ENCODE results near the gene KRTAP5-4.
"Not testable (repeated sequence)": the region's sequence is repeated elsewhere in the genome, so short reads cannot be mapped to it uniquely, and the experiment has no call there.

KRTAP5-4 gene

DNA sequence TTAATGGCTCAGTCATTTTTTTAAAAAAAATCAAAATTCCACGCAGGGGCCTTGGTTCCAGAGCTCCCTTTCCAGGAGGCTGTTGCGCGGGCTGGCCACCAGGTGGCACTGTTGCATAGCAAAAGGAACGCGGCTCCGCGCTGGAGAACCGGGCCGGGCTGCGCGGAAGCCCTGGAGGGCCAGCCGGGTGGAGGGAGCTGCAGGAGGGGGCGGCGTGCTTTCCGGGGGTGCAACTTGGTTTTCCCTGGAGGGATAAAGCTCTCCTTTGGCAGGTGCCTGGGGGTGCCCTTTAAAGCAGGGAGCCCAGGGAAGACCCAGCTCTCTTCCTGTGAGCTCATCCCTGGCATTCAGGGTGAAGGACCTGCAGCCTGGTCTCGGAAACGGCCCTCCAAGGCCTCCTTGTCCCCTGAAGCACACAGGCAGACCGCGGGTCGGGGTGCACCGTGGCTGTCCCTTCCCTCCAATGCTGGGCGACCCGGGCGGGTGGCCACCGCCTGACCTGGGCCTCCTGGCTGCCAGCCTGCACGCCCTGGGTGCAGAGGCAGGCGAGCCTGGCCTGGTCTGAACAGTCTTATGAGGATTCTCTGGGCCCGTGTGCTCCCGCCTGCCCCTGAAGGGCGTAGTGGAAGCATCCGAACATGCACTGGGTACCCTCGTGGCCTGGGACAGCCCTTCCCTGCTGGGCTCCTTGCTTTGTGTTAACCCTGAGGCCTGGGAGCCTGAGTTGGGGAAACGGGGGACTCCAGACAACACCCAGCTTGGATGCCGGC is 31.0 kb upstream of the KRTAP5-4 start:
- peak; percentile 93 for DNase-seq

DNA sequence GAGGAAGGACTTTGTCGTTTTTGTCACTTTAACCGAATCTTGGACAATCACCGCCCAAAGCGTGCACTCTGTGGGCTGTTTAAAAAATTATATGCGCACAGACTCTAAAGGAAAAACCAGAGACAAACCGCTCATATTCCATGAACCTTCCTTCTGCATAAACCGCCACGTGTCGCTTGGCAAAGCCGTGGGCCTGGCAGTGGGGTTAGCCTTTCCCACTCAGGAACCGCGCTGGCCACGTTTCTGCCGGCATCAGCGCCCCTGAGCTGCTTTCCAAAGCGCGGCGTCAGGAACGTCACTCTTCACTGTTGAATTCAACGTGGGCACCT is 30.5 kb upstream of the KRTAP5-4 start:
- DNase-seq, result no peak

DNA sequence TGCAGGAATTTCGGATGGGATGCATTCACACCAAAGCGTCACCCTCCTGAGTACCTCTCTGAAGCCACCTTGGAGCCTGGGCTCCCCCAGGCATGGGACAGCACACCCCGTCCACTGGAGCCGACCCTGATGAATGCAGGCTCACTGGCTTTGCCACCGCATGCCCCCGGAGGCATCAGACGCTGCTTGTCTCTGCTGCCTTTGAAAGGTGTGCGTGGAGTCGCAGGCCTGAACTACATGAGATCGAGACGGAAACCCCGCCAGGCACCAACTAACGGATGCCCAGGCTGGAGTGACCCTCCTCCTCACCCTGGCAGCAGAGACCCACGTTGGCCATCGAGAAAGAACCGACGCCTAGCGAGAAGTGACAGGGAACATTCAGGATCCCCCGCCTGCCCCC is 30.1 kb upstream of the KRTAP5-4 start:
- peak; percentile 57 for DNase-seq

DNA sequence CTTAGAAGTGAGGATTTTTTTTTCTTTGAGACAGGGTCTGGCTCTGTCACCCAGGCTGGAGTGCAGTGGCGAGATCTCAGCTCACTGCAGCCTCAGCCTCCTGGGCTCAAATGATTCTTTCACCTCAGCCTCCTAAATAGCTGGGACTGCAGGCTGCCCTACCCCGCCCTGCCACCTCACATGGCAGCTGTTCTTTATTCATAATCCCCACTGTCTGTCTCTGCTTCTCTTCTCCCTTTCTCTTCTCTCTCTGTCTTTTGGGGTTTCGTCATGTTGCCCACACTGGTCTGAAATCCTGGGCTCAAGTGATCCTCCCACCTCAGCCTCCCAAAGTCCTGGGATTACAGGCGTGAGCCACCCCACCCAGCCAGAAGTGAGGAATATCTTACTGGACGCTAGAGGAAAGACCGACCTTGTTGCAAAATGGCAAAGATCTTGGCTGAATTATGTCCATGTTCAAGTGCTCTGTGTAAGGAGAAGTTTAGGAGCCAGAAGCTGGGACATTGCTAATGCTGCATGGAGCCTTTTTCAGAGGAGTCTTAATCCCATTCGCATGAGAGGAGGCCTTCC is 29.6 kb upstream of the KRTAP5-4 start:
- DNase-seq, result peak; percentile 30

GRCh38 chr11:1650918-1651262 is 29.0 kb upstream of the KRTAP5-4 start:
- peak; percentile 50 for DNase-seq

DNA sequence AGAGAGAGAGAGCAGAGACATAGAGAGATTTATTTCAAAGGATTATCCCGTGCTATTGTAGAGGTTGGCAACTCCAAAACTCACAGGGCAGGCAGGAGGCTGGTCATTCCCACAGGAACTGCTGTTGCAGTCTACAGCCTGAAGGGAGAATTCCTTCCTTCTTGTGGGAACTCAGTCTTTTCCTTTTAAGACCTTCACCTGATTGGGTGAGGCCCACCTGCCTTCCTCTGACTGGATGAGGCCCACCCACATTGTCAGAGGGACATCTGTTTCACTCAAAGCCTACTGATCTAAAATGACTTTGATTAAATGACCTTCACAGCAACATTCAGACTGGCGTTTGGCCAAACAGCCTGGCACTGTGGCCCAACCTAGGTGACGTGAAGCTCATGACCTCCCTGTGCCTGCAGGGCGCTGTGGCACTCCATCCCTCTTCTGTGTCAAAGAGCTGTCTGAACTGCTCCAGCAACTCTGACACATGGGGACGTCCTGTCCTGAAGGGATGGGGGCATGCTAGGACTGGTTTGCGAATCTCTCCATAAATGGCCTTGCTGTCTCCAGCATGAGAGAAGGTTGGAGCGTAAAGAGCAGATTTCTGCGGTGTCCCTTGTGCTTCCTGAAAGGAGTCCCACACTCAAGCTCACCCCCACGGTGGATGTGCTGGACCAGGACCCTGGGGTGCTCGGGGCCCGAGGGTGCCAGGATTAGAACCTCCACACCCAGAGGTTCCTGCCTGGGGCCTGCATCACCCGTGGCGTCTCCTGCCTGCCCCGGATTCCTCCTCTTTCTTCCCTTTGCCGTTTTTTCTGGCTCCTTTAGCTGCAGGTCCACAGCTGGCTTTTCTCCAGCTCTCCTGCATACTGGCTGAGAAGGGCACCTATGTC is 28.3 kb upstream of the KRTAP5-4 start:
- no peak for DNase-seq

DNA sequence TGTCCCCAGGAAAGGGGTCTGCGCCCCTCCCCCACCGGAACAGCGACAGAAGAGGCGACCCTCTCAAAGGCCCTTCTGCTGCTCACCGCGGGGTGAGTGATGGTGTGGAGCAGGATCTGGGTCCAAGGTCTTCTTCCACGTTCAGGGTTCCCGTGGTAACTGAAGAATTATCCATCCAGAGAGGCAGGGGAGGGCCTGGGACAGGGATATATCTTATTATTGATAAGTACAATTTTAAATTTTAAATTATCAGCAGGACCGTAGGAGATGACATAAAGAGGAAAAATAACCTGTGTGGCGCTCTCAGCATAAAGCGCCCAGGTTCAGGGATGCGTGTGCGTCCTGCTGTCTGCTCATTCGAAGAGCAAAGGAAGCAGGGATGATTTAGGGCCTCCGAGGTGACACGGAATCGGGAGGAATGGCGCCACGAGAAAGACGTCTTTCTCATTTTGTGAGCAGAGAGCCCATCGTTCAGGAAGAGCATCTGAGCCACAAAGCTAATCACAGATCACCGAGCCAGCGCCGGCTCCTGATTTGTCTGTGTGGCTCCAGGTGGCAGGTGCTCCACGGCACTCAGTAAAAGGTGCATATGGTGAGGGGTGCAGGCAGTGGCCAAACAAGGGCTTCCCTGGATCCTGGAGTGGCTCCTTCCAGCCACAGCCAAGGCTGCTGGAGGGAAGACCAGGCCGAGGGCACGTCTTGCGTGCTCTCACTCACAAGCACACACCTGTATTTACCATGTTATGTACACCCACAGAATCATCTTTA is 26.9 kb upstream of the KRTAP5-4 start:
- DNase-seq, result no peak

DNA sequence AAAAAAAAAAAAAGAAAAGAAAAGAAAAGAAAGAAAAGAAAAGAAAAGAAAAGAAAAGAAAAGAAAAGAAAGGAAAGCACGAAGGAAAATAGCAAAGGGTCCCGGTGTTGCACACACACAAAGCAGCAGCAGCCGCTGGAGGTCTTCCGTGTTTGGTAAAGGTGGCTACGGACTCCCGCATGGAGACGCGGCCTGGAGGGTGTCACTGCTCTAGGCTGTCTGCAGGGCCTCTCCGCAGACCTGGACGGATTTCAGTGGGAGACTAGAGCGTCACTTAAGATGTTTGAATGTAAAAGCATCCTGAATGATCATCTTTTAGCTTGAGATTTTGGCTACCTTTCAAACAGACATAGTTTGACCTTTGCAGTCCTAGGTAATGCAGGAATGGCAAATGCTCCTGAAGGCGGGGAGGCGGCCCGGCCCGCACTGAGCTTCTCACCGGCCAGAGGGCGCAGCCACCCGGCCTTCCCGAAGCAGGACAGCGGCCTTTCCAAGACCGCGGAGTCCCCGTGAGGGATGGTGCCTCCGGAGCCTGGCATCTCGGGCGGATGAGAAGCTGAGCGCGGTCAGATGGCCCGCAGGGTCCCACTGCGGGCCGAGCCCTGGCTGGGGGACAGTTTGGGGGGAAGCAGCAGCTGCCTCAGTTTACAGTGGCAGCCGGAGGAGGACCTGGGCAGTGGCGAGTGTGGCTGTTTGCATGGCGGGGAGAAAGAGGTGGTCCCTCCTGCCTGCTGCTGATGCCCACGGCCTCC is 26.1 kb upstream of the KRTAP5-4 start:
- no peak for DNase-seq

DNA sequence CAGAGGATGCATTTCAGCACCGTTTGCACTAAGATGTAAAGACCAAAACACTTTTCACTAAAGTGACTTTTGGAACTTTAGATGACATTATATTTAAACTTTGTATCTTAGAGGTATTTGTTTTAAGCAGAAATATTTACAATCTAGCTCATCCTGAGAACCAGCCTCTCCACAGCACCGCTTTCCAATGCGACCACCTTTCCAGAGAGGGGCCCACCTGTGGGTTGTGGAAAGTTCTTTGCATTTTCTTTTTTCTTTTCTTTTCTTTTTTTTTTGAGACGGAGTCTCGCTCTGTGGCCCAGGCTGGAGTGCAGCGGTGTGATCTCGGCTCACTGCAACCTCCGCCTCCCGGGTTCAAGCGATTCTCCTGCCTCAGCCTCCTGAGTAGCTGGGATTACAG is 24.6 kb upstream of the KRTAP5-4 start:
- not testable (repeated sequence) for DNase-seq

GRCh38 chr11:1645357-1645821 is 23.5 kb upstream of the KRTAP5-4 start:
- DNase-seq, result no peak

DNA sequence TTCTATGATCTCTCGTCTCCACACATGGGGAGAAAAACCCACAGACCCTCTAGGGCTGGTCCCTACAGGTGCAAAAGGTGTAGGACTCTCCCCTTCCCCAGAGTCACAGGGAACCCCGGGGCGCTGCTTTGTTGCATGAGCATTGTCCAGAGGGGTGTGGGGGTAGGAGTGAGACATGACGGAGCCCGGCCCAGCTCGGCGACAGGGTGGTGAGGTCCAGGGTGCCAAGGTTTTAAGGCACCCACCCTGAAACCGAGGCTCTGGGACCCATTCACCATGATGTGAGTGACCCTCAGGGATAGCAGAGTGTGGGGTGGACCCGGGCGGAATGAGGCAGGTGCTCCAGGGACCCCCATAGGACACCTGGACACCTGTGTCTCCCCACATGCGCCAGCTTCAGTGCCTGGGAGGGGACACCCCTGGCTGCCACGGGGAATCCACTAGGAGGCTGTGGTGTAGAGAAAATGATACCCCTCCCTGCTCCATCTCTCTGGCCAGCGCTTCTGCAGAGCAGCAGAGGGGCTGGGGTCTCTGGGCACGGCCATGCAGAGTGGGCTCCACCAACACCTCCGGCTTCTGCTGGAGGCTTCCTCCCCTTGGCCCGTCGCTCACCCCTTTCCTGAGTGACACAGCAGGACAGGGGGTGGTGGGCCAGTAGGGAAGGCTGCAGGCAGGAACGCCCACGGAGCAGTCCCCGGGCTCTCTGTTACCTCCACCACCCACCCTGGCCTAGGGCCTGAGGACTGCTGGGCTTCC is 22.8 kb upstream of the KRTAP5-4 start:
- DNase-seq, result no peak

- no peak for DNase-seq
Measured at GRCh38 chr11:1643146-1643690, 21.3 kb upstream of the KRTAP5-4 start.

DNA sequence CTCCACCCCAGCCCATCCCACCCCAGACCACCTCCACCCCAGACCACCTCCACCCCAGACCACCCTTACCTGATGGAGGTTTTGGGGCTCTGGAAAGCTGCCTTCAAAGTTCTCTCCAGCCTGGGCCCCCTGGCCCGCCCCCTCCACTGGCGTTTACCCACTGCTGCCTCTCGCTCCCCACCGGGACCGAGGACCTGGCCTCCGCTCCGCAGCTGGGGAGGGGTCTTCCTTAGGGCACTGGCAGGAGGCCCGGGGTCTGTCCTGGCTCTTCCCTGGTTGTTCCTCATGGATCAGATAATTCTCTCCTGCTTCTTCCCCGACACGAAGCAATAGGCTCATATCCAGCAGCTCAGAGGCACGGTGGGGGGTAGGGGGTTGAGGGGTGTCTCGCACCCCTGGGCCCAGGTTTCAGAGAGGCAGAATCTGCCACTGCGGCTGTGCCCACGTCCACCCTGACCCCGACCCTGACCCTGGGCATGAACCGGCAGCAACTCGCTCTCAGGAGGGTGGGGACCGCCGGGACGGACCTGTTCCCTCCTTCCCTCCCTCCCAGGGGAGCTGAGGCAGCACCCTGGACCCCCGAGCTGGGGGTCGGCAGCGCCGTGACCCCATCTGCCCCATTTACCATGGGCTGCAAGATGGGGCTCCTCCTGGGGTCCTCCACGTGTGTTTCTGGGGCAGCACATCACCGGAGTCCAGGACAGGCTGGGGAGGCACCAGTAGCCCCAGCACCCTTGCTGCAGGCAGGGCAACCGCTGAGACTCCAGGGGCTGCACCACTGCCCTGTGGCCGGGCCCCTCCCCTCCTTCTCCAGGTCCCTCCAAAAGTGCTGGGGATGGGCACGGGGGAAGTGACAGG is 20.6 kb upstream of the KRTAP5-4 start:
- DNase-seq, result no peak

GRCh38 chr11:1641096-1641495 is 19.2 kb upstream of the KRTAP5-4 start:
- DNase-seq, result no peak

DNA sequence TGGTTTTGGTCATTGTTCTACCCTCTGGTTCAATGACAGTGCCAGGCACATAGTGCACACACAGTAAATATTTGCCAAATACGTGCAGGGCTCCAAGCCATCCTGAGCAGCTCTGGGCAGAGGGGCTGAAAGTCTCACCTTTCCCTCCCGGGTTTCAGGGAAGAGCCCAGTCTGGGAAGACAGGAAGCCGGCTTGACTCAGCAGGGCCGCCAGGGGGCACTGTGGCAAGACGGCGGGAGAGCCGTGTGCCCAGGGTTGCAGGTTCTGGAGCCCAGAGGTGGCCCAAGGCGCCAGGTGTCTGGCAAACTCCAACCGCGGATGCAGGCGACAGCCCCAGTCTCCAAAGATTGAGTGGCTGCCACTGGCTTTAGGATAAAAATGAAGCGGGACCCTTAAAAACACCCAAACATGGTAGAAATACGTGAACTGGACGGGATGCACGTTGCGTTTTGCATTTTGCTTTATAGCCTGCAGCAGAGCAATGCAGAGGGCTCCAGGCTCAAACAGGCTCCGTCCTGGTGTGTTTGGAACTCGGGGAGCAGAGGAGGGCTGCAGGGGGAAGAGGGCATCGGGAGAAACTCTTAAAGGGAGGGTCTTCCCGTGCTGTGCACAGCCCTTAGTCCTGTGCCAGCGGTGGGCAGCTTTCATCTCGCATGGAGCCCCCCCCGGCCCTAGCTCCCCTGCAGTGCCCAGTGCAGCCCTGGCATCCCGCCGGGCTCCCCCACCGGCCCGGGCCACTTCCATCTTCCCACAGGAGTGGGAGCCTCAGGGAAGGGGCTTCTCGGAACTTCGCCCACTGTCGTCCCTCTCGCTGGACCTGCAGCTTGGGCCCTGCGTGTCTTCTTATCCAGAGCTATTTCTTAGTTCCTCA is 18.4 kb upstream of the KRTAP5-4 start:
- peak; percentile 76 for DNase-seq

GRCh38 chr11:1639666-1640065 is 17.7 kb upstream of the KRTAP5-4 start:
- no peak for DNase-seq

- DNase-seq, result no peak
Measured at GRCh38 chr11:1639102-1639620, 17.2 kb upstream of the KRTAP5-4 start.

- DNase-seq, result no peak
Measured at GRCh38 chr11:1638344-1638743, 16.4 kb upstream of the KRTAP5-4 start.

DNA sequence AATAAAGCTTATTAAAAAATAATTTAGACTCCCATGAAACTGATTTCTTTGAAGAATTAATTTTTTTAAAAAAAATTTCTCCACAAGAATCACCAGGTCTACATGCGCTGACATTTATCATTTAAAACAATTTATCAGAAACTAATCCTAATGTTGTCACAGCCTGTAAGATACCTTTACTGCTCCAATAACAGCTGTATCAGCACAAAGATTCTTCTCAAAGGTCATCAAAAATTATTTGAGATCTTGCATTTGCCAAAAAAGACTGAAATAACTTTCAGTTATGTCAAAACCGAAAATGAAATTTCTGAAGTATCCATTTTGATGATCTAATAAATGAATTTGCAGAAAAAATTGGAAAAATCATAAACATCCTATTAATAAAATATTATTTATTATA is 15.7 kb upstream of the KRTAP5-4 start:
- DNase-seq, result no peak
